Activated CD4-positive, alpha-beta T cell treated with anti-CD3 and anti-CD28 coated beads for 36 hours (primary cell): ENCODE data around the gene LRRC52. TPM values are rescaled to one million over a fixed set of nuclear protein-coding genes. Genes with fewer than 3 reads are reported as not detected.

Source experiments
- ATAC-seq: fragments of 200-7000 bp; cut with Tn5 transposase; one replicate; pipeline ENCODE4 v1.10.0; 2021; ENCODE audit warnings: mild to moderate bottlenecking, moderate library complexity
- CTCF ChIA-PET: fragments of 350-600 bp; sonication (Branson Sonifier 250); formaldehyde crosslinking; loops from one replicate; lab custom pipeline; 2021; ENCODE audit warnings: antibody characterized with exemption; lab: Charles Lee
- POLR2A ChIA-PET: fragments of 350-600 bp; sonication (Branson Sonifier 250); formaldehyde crosslinking; loops from one replicate; lab custom pipeline; 2021; ENCODE audit warnings: antibody characterized with exemption, inconsistent platforms; lab: Charles Lee
- DNase-seq: peaks from one replicate; pipeline ENCODE4 v3.0.0-alpha.2; 2020
- H3K27ac Mint-ChIP-seq: one replicate; pipeline ENCODE4 v1.8.0; 2021; ENCODE audit warnings: mixed read lengths
- H3K27me3 Mint-ChIP-seq: one replicate; pipeline ENCODE4 v1.8.0; 2021; ENCODE audit warnings: mixed read lengths
- H3K36me3 Mint-ChIP-seq: one replicate; pipeline ENCODE4 v1.8.0; 2021; ENCODE audit warnings: low read depth, mixed read lengths
- H3K4me1 Mint-ChIP-seq: one replicate; pipeline ENCODE4 v1.8.0; 2021; ENCODE audit warnings: mixed read lengths
- H3K4me3 Mint-ChIP-seq: one replicate; pipeline ENCODE4 v1.8.0; 2021; ENCODE audit warnings: mild to moderate bottlenecking, moderate library complexity, mixed read lengths
- H3K9me3 Mint-ChIP-seq: one replicate; pipeline ENCODE4 v1.8.0; 2021; ENCODE audit warnings: low read depth, mixed read lengths
- intact Hi-C, 2 experiments: fragments of 100-400 bp; cut with DNase I in 1 of 2; cut with micrococcal nuclease in 1 of 2; formaldehyde crosslinking; loops; one replicate each; pipeline versions ENCODE4 v1.14.2 to v1.15.1; 2022 to 2024; cut with DNase I, micrococcal nuclease
- total RNA-seq, 2 experiments: library from RNA; stranded (reverse); gene quantifications; one replicate each; pipeline ENCODE4 v1.2.3, GENCODE V29; 2021

The LRRC52 gene
- total RNA-seq, 2 experiments from 2014 or later = not detected

DNA sequence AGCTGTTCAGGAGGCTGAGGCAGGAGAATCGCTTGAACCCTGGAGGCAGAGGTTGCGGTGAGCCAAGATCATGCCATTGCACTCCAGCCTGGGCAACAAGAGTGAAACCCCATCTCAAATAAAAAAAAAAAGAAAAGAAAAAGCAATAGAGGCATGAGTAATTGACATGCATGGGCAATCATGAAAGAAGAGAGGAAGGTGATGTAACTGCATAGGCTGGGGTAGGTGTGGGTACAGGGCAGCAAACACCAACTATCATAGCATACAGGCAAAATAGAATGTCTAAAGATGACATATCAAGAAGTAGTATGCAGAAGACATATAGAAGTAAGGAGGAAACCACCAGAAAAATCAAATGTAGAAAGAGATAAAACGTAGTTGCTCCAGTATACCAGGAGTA is 68.3 kb downstream of the LRRC52 start:
- H3K36me3 Mint-ChIP-seq = no peaks in the 10 kb centered on the region
- POLR2A ChIA-PET = no interaction called here
- no peaks in the 10 kb centered on the region for H3K4me1 Mint-ChIP-seq
- H3K27me3 Mint-ChIP-seq = peaks cover 19% of the 10 kb centered on the region
- intact Hi-C loops = no loop called here
- no peak for DNase-seq
- ATAC-seq = no peak
- no peak overlapping the region for H3K27ac Mint-ChIP-seq
- CTCF ChIA-PET = no interaction called here
- H3K9me3 Mint-ChIP-seq = no peaks in the 10 kb centered on the region
- no peak overlapping the region for H3K4me3 Mint-ChIP-seq

Other genes with a start within 250 kb of the LRRC52 start
- gene LMX1A, start 187.3 kb upstream of the LRRC52 start, total RNA-seq = not detected
- gene RXRG, start 98.9 kb upstream of the LRRC52 start, total RNA-seq = under 1 TPM in 1 of 2 experiments, not detected in 1; 0.16 TPM
- gene MGST3, start 87.2 kb downstream of the LRRC52 start, total RNA-seq = 10 to 100 TPM; 49.1 to 52.1 TPM
- gene ALDH9A1, start 154.6 kb downstream of the LRRC52 start, total RNA-seq = 10 to 100 TPM; 29.0 to 37.6 TPM
- 10 to 100 TPM; 57.7 to 70.5 TPM for gene TMCO1, start 224.9 kb downstream of the LRRC52 start, total RNA-seq